ENCODE data around the gene MRAP.
"Not testable (repeated sequence)": the region's sequence is repeated elsewhere in the genome, so short reads cannot be mapped to it uniquely, and the experiment has no call there.

MRAP gene

GRCh38 chr21:32298658-32299081, at the start of gene MRAP:
TSS of gene MRAP (plus strand) at chr21:32298855. CDS start at chr21:32298972, 117 bp downstream.
- DNase-seq, result no peak

- DNase-seq, result no peak
Measured at GRCh38 chr21:32249511-32250280, 49.0 kb upstream of the MRAP start.

- DNase-seq, result no peak
Measured at GRCh38 chr21:32252136-32252535, 46.5 kb upstream of the MRAP start.

GRCh38 chr21:32253215-32253641, 45.4 kb upstream of the MRAP start:
- no peak for DNase-seq

GRCh38 chr21:32256251-32256650, 42.4 kb upstream of the MRAP start:
- DNase-seq, result no peak

GRCh38 chr21:32256873-32257620, 41.6 kb upstream of the MRAP start:
- peak; percentile 87 for DNase-seq

- peak; percentile 84 for DNase-seq
Measured at GRCh38 chr21:32257962-32258785, 40.5 kb upstream of the MRAP start.

- not testable (repeated sequence) for DNase-seq
Measured at GRCh38 chr21:32258786-32259048, 39.9 kb upstream of the MRAP start.

- DNase-seq, result no peak
Measured at GRCh38 chr21:32260130-32260529, 38.5 kb upstream of the MRAP start.

- no peak for DNase-seq
Measured at GRCh38 chr21:32261929-32262328, 36.7 kb upstream of the MRAP start.

GRCh38 chr21:32265321-32265720, 33.3 kb upstream of the MRAP start:
- DNase-seq, result not testable (repeated sequence)

- DNase-seq, result no peak
Measured at GRCh38 chr21:32270748-32271147, 27.9 kb upstream of the MRAP start.

GRCh38 chr21:32276671-32277070, 22.0 kb upstream of the MRAP start:
- no peak for DNase-seq

- DNase-seq, result no peak
Measured at GRCh38 chr21:32278103-32278502, 20.6 kb upstream of the MRAP start.

GRCh38 chr21:32278518-32279376, 19.9 kb upstream of the MRAP start, which contains the start of gene MIS18A:
TSS of gene MIS18A (minus strand) at chr21:32279049. CDS start at chr21:32279014, 35 bp downstream.
- DNase-seq, result peak; percentile 98

GRCh38 chr21:32279377-32279680, 19.3 kb upstream of the MRAP start:
- no peak for DNase-seq

- no peak for DNase-seq
Measured at GRCh38 chr21:32281531-32281930, 17.1 kb upstream of the MRAP start.

- DNase-seq, result no peak
Measured at GRCh38 chr21:32282992-32283391, 15.7 kb upstream of the MRAP start.

GRCh38 chr21:32285476-32285875, 13.2 kb upstream of the MRAP start:
- no peak for DNase-seq

GRCh38 chr21:32297449-32297848, 1.2 kb upstream of the MRAP start:
- no peak for DNase-seq

GRCh38 chr21:32298148-32298559, 501 bp upstream of the MRAP start:
- DNase-seq, result no peak

- no peak for DNase-seq
Measured at GRCh38 chr21:32299695-32300094, 1.0 kb downstream of the MRAP start.
